ENCODE data around the gene FAM13A. TPM values are rescaled to one million over a fixed set of nuclear protein-coding genes. Genes with fewer than 3 reads are reported as not detected.
"Not testable (repeated sequence)": the region's sequence is repeated elsewhere in the genome, so short reads cannot be mapped to it uniquely, and the experiment has no call there.

Gene FAM13A
- total RNA-seq, 1 donor from 2014 or later, result 18.0 TPM

DNA sequence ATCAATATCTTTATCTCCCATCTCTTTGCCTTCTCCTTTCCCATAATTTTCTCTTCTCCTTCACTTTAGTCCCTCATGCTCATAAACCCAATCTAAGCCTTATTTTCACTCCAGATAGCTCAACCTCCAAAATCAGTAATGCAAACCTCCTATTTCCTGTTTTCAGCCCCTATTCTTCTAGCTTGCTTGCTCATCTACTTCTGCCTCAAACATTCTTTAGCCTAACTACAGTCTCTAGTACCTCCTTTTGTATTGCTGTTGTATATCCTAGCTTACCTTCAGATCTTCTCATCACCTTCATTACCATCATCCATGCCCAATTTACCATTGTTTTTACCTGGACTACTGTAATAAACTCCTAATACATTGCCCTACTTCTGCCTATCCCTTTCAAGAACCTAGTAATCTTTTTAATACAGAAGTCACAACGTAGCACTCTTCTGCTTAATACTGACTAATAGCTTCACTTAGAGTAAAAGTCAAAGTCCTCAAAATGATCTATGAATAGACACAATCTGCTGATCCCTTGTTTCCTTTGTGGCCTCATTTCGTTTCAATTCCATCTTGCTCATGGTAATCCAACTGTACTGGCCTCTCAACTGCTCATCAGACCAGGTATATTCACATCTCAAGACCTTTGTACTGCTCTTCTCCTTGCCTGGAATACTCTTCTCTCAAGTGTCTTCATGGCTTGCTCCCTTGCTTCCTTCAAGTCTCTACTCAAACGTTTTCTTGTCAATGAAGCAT, 123.4 kb downstream of the FAM13A start:
- DNase-seq (no peak), ATAC-seq (ENCODE audit: poor library complexity) (no peak)
- intact Hi-C loops (cut with DNase I), result no loop called here

- intact Hi-C loops (cut with DNase I), result no loop called here
- DNase-seq, result no peak
- no peak for ATAC-seq (ENCODE audit: poor library complexity)
These were observed 128.1 kb downstream of the FAM13A start for GRCh38 chr4:88928852-88929251.

DNA sequence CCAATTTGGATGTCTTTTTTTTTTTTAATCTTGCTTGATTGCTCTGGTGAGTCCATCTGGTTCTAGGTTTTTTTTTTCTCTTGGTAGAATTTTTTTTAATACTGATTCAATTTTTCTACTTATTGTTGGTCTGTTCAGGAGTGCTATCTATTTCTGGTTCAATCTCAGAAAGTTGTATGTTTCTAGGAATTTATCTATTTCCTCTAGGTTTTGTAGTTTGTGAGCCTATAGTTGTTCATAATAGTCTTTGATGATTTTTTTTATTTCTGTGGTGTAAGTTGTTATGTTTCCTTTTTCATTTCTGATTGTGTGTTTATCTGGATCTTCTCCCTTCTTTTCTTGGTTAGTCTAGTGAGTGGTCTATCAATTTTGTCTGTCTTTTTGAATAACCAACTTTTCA, 129.6 kb downstream of the FAM13A start:
- intact Hi-C loops (cut with DNase I), result no loop called here
- DNase-seq (no peak), ATAC-seq (ENCODE audit: poor library complexity) (no peak)

GRCh38 chr4:88919056-88919455, 137.9 kb downstream of the FAM13A start:
- intact Hi-C loops (cut with DNase I), result no loop called here
- ATAC-seq (ENCODE audit: poor library complexity), result no peak

GRCh38 chr4:88913181-88913580, 143.8 kb downstream of the FAM13A start:
- ATAC-seq (ENCODE audit: poor library complexity); intact Hi-C loops (cut with DNase I); DNase-seq: not testable (repeated sequence)

More at GRCh38 chr4:88919056-88919455, 137.9 kb downstream of the FAM13A start:
- no peak for DNase-seq

DNA sequence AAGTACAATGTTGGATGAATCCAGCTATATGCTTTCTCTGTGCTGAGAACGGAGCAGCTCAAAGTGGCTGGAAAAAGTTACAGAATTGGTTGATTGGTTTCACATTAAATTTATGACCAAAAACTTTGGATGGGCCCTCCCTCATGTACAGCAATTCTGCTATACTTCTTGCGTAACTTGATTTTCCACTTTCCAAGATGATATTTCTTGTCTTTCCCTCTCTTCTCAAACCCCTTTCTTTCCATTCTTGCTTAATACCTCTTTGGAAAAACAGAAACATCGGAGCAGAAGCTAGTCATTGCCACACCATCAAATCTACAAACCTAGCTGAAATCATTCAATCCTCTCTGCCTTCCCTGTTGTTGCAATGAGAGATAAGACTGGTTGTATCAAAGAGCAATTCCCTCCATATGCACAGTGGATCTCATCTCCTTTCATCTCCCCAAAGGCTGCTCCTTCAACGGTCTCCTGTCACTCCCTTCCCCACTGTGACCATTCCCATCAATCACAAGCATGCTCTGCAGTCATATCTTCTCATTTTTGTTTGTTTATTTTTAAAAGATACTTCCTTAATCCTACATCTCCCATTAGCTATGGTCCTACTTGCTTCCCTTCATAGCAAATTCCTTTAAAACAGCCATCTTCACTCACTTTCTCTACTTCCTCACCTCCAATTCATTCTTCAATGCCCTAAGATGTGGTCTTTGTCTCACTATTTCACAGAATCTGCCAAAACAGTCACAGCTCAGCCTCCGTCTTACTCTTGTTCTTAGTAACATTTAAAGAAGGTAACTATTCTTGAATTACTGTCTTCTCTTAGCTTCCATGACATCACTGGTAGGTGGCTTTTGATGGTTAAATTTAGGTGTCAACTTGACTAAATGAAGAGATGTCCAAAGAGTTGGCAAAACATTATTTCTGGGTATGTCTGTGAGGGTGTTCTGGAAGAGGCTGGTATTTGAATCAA, 145.5 kb downstream of the FAM13A start:
- DNase-seq, result no peak
- intact Hi-C loops (cut with DNase I), result no loop called here
- no peak for ATAC-seq (ENCODE audit: poor library complexity)

DNA sequence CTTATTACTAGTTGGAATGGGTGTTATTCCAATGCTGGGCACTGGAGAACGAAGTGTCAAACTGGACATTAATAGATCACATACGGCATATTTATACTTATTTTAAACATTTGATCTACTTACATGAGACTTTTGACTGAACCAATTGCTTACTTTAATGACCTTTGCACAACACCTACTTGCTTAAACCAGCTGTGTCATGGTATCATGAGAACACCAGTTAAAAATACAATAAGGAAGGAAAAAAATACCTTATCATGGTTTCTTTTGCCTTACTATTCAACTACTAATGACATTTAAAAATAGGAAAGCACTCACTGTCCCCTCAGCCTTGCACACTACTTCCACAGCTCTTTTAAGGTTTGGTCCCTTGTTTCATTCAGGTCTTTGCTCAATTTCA, 146.9 kb downstream of the FAM13A start:
- ATAC-seq (ENCODE audit: poor library complexity) (no peak), DNase-seq (no peak)
- intact Hi-C loops (cut with DNase I), result no loop called here

GRCh38 chr4:88908521-88908920, 148.5 kb downstream of the FAM13A start:
- intact Hi-C loops (cut with DNase I), result no loop called here
- no peak for ATAC-seq (ENCODE audit: poor library complexity)
- no peak for DNase-seq

DNA sequence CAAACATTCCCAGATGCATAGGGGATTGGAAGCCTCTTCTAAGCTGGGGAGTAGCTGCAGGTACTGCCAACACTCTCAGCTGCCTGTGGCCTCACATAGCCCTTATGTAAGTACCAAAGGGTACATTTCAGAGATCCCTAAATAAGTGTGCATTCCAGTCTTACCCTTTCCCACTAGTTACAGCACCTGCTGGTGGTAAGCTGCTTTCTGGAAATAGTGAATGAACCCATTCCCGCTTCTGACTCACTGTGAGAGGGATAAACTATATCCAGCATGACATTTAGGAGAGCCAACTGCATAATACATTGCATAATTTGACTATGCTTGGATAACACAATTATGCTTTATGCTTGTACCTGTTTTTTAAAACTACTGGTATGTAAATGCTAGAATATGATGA, 149.0 kb downstream of the FAM13A start:
- intact Hi-C loops (cut with DNase I), result no loop called here
- no peak for ATAC-seq (ENCODE audit: poor library complexity)
- no peak for DNase-seq

- intact Hi-C loops (cut with DNase I), result no loop called here
- DNase-seq, result no peak
- ATAC-seq (ENCODE audit: poor library complexity), result no peak
These were observed 149.5 kb downstream of the FAM13A start for GRCh38 chr4:88907478-88907877.

- intact Hi-C loops (cut with DNase I); ATAC-seq (ENCODE audit: poor library complexity); DNase-seq: not testable (repeated sequence)
These were observed 152.7 kb downstream of the FAM13A start for GRCh38 chr4:88904240-88904639.

DNA sequence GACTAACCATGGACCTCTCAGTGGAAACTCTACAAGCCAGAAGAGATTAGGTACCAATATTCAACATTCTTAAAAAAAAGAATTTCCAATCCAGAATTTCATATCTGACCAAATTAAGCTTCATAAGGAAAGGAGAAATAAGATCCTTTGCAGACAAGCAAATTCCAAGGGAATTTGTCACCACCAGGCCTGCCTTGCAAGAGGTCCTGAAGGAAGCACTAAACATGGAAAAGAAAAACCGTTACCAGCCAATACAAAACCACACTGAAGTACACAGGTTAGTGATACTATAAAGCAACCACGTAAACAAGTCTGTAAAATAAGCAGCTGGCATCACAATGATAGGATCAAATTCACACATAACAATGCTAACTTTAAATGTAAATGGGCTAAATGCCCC, 156.6 kb downstream of the FAM13A start:
- DNase-seq, result no peak
- intact Hi-C loops (cut with DNase I), result no loop called here
- no peak for ATAC-seq (ENCODE audit: poor library complexity)

DNA sequence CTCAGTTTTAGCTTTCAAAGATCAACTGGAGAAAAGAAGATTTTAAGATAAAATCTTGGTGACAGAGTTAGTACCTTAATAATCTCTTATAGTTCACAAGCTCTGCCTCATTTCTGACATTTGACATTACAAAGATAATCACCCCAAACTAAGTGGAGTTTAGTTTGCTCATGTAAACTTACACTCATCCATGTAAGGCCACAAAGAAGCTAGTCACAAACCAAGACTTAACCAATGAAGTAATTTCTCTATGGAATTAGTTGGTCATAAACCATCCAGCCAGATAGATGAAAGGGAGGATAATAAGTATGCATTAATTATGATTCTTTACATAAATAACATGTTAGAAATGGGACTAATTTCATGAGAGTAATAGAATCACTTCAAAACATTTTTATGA, 159.2 kb downstream of the FAM13A start:
- DNase-seq (no peak), ATAC-seq (ENCODE audit: poor library complexity) (no peak)
- intact Hi-C loops (cut with DNase I), result no loop called here

DNA sequence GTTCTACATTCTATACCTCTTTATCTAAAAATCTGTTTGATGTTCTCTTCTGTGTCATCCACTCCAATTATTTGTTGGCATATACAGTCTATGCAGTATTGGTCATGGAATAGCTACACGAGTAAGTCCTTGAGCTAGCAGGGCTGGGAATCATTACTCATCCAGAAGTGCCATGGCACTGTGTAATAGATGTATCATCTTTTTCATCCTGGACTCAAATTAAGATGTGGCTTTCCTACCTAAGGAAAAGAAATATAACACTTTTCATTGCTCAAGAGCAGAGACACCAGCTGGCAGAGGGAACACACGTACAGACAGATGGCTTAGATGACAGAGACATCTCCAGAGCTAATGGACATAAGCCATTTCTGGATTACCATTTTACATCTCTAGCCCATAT, 159.8 kb downstream of the FAM13A start:
- ATAC-seq (ENCODE audit: poor library complexity), result no peak
- DNase-seq, result no peak
- intact Hi-C loops (cut with DNase I), result no loop called here

- ATAC-seq (ENCODE audit: poor library complexity) (no peak), DNase-seq (no peak)
- intact Hi-C loops (cut with DNase I), result no loop called here
These were observed 163.0 kb downstream of the FAM13A start for GRCh38 chr4:88893961-88894360.

GRCh38 chr4:88892646-88893045, 164.3 kb downstream of the FAM13A start:
- ATAC-seq (ENCODE audit: poor library complexity) (no peak), DNase-seq (no peak)
- intact Hi-C loops (cut with DNase I), result no loop called here

DNA sequence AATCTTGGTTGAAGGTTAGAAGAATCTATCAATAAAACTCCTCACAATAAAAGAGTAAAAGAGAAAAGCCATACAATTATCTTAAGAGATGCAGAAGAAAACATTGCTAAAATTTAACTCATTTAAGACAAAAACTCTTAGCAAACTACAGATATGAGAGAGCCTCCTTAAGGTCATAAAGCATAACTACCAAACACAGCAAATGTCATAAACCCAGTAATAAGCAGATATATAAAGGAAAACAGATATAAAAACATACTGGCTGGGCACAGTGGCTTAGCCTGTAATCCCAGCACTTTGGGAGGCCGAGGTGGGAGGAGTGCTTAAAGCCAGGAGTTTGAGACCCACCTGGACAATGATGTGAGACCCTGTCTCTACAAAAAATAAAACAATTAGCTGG, 165.3 kb downstream of the FAM13A start:
- ATAC-seq (ENCODE audit: poor library complexity), result no peak
- intact Hi-C loops (cut with DNase I), result no loop called here
- DNase-seq, result no peak

DNA sequence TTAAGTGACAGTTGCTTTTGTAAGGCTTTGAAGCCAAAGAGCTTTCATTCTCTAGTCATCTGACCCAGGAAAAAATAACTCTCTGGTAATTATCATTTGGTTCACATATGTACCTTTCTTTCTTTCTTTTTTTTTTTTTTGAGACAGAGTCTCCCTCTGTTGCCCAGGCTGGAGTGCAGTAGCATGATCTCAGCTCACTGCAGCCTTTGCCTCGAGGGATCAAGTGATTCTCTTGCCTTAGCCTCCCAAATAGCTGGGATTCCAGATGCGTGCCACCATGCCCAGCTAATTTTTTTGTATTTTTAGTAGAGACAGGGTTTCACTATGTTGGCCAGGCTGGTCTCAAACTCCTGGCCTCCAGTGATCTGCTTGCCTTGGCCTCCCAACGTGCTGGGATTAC, 169.6 kb downstream of the FAM13A start:
- ATAC-seq (ENCODE audit: poor library complexity); DNase-seq; intact Hi-C loops (cut with DNase I): not testable (repeated sequence)

- no peak for ATAC-seq (ENCODE audit: poor library complexity)
- intact Hi-C loops (cut with DNase I), result no loop called here
These were observed 175.8 kb downstream of the FAM13A start for GRCh38 chr4:88881227-88881569.

More at GRCh38 chr4:88881227-88881569, 175.8 kb downstream of the FAM13A start:
- DNase-seq, result no peak
